GM08714 (cell line): Measurements from ENCODE around the gene LRP1.
"Not testable (repeated sequence)": the region's sequence is repeated elsewhere in the genome, so short reads cannot be mapped to it uniquely, and the experiment has no call there.

Experiments
- H3K4me3 ChIP-seq: fragments of 200-500 bp; sonication (Bioruptor generic); 2 replicates; pipeline ENCODE4 v1.5.1; 2014; ENCODE audit warnings: mild to moderate bottlenecking, low read length, inconsistent platforms
- ZNF274 ChIP-seq: IDR thresholded peaks from 2 replicates; pipeline ENCODE4 v1.6.1; 2012; ENCODE audit warnings: mild to moderate bottlenecking, low read depth, low read length

Gene LRP1

GRCh38 chr12:57112492-57113294, 15.6 kb upstream of the LRP1 start:
- H3K4me3 ChIP-seq = no peak overlapping the region; the same call in 1 of the 2 replicates
- no peak for TF ChIP-seq ZNF274

GRCh38 chr12:57116580-57117281, 11.6 kb upstream of the LRP1 start:
- no peak for TF ChIP-seq ZNF274

GRCh38 chr12:57118711-57119271, 9.5 kb upstream of the LRP1 start:
- H3K4me3 ChIP-seq = no peak overlapping the region
- TF ChIP-seq ZNF274 = no peak

More at GRCh38 chr12:57116580-57117281, 11.6 kb upstream of the LRP1 start:
- H3K4me3 ChIP-seq = no peak overlapping the region

GRCh38 chr12:57119294-57120085, 8.8 kb upstream of the LRP1 start:
- H3K4me3 ChIP-seq = no peak overlapping the region
- no peak for TF ChIP-seq ZNF274

- H3K4me3 ChIP-seq = not testable (repeated sequence)
These were observed 7.6 kb upstream of the LRP1 start for GRCh38 chr12:57120718-57121117.

- no peak for TF ChIP-seq ZNF274
- no peak overlapping the region for H3K4me3 ChIP-seq
These were observed 4.5 kb upstream of the LRP1 start for GRCh38 chr12:57123813-57124212.

- no peak for TF ChIP-seq ZNF274
- H3K4me3 ChIP-seq = no peak overlapping the region
These were observed 3.9 kb upstream of the LRP1 start for GRCh38 chr12:57124261-57124877.

GRCh38 chr12:57126061-57126460, 2.2 kb upstream of the LRP1 start:
- H3K4me3 ChIP-seq = no peak overlapping the region
- no peak for TF ChIP-seq ZNF274

- no peak overlapping the region for H3K4me3 ChIP-seq
These were observed 1.7 kb upstream of the LRP1 start for GRCh38 chr12:57126561-57126960.

GRCh38 chr12:57127101-57127725, 1.1 kb upstream of the LRP1 start:
- peak overlapping the region; percentile 75 for H3K4me3 ChIP-seq
- no peak for TF ChIP-seq ZNF274

More at GRCh38 chr12:57126561-57126960, 1.7 kb upstream of the LRP1 start:
- TF ChIP-seq ZNF274 = no peak

- no peak for TF ChIP-seq ZNF274
- H3K4me3 ChIP-seq = peak overlapping the region; percentile 75; the same call in 1 of the 2 replicates
These were observed 400 bp downstream of the LRP1 start for GRCh38 chr12:57128519-57129247.

- no peak overlapping the region for H3K4me3 ChIP-seq
- TF ChIP-seq ZNF274 = no peak
These were observed 1.1 kb downstream of the LRP1 start for GRCh38 chr12:57129321-57129842.
